ENCODE results near the gene PSD2.
A peak's percentile ranks its signal among the peaks of the same experiment; 100 is the strongest.

PSD2 gene

DNA sequence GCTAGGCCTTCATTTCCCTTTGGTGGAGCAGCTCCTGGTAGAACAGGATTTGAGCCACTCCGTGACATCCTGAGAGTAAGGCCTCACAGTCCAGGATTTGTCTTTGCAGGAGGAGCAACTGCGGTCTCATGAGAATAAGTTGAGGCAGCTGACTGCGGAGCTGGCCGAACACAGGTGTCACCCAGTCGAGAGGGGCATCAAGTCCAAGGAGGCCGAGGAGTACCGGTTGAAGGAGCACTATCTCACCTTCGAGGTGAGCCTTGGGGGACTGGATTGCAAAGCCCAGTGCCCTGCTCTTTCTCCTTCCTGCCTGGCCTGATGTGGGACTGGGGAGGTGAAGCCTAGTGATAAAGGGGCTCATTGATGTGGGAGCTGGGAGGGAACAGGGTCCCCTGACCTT, 44.3 kb downstream of the PSD2 start:
- DNase-seq = no peak

DNA sequence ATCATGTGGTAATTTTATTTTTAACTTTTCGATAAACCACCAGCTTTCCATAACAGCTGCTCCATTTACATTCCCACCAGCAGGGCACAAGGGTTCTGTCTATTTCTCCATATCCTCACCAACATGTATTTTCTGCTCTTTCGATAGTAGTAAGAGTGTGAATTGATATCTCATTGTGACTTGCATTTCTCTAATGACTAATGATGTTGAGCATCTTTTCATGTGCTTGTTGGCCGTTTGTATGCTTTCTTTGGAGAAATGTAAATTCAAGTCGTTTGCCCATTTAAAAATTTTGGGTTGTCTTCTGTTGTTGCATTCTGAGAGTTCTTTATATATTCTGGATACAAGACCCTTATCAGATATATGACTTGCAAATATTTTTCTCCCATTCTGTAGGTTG, 45.9 kb downstream of the PSD2 start:
- DNase-seq = no peak

DNA sequence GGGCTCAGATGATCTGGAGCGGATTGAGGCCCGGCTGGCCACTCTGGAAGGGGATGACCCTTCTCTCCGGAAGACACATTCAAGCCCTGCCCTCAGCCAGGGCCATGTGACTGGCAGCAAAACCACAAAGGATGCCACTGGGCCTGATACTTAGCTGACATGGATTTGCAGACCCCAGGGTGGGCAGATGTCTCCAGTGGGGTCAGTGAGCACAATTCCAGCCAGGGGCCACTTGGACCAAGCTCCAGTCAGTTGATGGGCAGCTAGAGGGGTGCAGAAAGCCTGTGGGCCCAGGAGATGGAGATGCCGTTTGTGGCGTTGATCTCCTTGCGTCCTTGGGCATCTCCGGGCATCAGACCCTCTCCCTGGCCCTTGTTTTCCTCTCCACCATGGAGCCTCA, 46.7 kb downstream of the PSD2 start:
- DNase-seq = no peak

- no peak for DNase-seq
Measured at GRCh38 chr5:139843991-139844390, 48.4 kb downstream of the PSD2 start.

DNA sequence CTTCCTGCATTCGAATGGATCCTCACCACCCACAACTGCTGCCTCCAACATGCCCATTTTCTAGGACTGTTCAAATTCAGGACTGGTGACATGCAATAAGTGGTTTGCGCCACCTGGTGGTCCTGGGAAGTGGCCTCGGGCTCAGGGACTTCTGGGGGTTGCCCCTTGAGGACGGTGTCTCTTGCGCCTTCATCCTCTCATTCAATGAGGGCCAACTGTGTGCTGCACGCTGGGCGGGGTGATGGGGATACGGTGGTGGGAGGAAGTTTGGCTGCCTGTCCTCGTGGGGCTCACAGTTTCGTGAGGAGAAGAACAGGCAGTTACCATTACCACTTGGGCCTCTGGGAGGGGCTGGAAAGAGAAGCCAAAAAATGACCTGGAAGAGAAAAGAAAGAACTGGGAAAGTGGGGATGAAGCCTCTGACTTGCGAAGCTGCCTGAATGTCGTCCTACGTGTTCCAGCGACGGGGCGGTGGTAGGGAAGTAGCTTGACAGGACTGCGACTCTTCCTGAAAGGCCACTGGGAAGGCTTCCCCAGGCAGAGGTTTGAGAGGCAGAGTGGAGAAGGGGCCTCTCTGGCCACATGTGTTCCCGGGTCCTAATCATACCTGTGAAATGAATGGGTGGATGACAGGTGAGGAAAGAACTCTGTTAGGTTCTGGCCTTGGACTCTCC, 49.0 kb downstream of the PSD2 start:
- peak; percentile 92 for DNase-seq

- no peak for DNase-seq
Measured at GRCh38 chr5:139845846-139846681, 50.5 kb downstream of the PSD2 start.

DNA sequence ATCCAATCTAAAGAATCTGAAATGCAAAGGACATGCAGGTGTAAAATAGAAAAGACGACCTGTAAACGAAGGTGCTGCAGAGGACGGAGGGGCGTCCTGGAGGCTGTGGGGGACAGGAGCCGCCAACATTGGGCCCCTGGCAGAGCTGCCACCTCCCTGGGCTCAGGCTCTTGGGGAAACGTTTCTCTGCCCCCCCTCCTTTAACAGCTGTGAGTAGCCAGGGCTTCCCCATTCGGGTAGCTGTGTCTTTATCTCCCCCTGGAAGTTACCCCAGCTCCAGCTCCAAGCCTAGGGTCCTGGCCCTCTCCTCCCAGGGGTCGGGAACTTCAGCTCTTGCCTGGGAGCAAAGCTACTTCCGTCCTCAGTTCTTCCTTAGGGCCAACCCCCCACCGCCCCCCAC, 51.5 kb downstream of the PSD2 start:
- DNase-seq = no peak

DNA sequence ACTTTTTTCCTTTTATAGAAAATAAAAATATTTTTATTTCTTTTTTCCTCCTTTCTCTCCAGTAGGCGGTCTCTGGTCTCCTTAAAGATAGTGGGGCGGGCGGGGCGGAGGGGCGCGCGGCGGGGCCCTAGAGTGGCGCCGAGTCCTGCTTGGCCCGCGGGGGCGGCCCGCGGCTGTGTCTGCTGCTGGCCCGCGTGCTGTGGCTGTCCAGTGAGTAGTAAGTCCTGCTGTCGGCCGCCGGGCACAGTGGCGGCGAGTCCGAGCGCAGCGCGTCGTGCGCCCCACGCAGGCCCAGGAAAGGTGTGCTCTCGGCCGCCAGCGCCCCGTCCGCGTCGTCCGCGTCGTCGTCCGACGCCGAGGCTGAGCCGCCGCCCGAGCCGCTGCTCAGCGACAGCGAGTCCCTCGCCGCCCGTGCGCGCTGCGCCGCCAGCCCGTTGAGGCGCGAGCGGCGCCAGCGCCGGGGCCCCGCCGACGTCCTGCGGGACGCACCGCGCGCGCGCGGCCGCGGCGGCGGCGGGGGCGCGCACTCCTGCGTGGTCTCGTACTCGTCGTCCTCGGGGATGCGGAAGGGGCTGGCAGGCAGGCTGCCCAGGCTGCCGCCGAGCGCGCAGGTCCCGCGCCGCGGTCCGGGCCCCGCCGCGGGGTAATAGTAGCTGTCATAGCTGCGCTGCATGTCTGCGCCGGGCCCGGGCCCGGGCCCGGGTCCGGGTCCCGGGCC, 52.3 kb downstream of the PSD2 start:
- DNase-seq = peak; percentile 75

- no peak for DNase-seq
Measured at GRCh38 chr5:139848508-139849100, 53.0 kb downstream of the PSD2 start.

DNA sequence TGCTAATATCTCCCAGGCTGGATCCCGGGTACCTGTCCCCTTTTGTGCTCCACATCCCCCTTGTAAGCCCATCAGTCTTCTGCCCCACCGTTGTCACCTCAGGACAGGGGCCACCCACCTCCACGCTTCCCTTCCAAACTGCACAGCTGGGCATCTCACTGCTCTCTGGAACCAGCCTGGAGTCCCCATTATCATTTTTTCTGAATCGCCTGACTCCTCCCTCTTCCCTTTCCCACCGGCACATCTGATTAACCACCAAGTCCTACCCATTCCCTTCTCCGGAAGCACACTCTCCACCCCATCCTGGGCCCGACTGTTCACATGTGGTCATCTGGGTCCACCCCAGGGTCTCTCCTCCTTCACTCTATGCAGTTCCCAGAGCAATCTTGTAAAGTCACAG, 53.9 kb downstream of the PSD2 start:
- DNase-seq = no peak

- no peak for DNase-seq
Measured at GRCh38 chr5:139849942-139850341, 54.3 kb downstream of the PSD2 start.

- no peak for DNase-seq
Measured at GRCh38 chr5:139850423-139851016, 54.9 kb downstream of the PSD2 start.

- DNase-seq = no peak
Measured at GRCh38 chr5:139851558-139851957, 56.0 kb downstream of the PSD2 start.

DNA sequence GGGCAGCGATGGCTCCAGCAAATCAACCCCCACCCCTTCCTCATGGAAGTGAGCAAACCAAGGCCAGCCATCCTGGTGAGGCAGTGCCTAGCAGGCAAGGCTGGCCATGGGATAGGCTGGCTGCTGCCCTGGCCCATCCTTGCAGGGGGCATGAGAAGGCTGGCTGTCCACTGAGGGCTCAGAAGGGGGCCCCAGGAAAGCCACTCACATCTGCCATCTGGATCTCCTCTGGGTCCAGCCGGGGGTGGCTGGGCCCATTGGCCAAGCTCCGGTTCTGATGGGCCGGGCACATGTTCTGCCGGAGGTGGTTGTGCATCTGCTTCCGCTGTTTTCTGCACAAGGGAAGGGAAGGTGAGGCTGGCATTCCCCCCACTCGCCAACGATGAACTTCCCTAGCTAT, 57.1 kb downstream of the PSD2 start:
- no peak for DNase-seq

DNA sequence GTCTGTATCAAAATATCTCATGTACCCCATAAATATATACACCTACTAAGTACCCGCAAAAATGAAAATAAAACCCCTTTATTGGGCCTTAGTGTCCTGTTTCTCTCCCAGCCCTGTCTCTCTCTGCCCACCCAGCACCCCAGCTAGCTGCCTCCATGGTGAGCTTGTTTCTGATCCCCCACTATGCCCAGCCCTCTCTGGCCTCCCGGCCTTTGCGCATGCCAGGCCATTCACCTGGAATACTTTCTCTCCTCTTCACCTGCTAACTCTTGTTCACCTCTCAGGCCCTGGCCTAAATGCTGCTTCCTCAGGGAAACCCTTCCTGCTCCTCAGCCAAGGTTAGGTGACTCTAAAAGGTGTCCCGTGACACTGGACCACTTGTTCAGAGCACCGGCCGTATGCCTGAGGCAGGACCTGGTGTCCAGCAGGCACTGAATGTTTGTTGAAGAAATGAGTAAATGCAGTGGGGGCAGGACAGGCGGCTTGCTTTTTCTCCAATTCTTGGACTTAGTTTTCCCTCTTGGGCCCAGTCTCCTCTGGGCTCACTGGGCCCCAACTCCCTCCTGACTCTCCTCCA, 58.5 kb downstream of the PSD2 start:
- DNase-seq = no peak

DNA sequence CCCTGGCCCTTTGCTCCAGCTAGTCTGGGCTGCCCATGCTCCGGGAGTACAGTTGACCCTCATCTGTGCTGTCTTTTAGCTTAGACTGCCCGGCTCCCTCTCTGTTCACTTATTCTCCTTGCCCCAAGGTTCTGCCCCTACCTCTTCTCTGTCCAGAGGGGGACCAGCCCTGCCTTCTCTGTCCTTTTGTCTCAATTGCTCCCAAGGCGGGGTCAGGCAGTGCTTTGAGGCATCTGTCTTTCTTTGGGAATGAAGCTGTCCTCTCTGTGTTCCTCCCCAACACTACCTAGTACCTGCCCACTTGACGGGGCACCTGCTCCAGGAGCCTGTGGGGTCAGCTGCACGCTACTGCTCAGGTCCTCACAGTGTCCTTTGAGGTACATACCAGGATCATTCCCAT, 59.3 kb downstream of the PSD2 start:
- DNase-seq = no peak

DNA sequence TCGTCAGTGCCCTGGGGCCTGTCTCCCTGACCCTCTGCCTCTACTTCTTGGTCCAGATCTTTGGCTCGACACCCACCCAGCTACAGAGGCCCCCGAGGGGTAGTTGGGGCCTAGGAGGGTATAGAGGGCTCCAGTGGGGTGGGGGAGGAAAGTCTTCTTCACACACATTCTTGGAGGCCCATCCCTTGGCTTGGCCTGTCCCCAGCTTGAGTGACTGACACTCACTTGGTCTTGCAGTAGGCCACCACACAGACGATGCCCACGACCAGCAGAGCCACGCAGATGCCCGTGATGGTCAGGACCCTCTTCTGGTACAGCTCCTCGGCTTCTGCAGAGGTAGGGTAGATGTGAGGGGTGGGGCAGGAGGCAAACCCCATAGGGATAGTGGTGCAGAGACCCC, 59.8 kb downstream of the PSD2 start:
- DNase-seq = no peak

DNA sequence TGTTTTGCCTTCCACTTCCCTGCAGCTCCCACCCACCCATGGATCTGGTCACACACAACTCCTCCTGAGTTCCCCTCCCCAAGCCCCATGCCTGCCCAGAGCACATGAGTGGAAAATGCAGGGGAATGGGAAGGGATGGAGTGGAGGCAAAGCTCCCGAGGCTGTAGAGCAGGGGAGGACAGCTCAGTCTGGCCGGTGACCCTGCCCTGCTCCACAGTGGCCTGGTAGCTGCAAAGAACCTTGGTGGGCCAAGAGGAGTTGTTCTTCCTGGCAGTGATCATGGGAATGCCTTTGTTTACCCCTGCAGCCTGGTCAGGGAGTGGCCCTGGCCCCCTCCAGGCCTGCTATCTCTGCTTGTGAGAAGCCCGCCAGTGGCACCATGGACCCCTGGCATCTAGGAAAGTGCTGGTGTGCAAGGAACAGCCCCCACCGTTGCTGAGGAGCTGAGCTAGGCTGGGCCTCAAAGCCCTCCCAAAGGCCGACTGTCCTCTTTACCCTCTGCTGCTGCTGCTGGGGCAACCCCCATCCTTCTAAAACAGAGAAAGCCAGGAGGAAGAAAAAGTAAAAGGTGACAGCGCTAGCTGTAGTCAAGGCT, 60.4 kb downstream of the PSD2 start:
- no peak for DNase-seq

GRCh38 chr5:139856714-139857113, 61.1 kb downstream of the PSD2 start:
- no peak for DNase-seq

GRCh38 chr5:139859013-139859412, 63.4 kb downstream of the PSD2 start:
- DNase-seq = no peak

- no peak for DNase-seq
Measured at GRCh38 chr5:139861021-139861888, 65.6 kb downstream of the PSD2 start.

GRCh38 chr5:139861889-139862207, 66.2 kb downstream of the PSD2 start:
- no peak for DNase-seq

Measured in islet precursor cell (in vitro differentiated cells).